Stimulated activated CD8-positive, alpha-beta memory T cell treated with anti-CD3 and anti-CD28 coated beads, Interleukin-7, amount 100 ng/mL, for 1 hour (primary cell): ENCODE results near the gene ZFP91.

Experiments
- DNase-seq, 2 donors: peaks; one replicate each; pipeline ENCODE4 v3.0.0-alpha.2; 2020; ENCODE audit warnings: low read depth in 2 of 2

The ZFP91 gene

GRCh38 chr11:58582437-58582836 lies 3.6 kb downstream of the ZFP91 start:
- no peak for DNase-seq

GRCh38 chr11:58586998-58587397 lies 8.1 kb downstream of the ZFP91 start:
- no peak for DNase-seq

DNA sequence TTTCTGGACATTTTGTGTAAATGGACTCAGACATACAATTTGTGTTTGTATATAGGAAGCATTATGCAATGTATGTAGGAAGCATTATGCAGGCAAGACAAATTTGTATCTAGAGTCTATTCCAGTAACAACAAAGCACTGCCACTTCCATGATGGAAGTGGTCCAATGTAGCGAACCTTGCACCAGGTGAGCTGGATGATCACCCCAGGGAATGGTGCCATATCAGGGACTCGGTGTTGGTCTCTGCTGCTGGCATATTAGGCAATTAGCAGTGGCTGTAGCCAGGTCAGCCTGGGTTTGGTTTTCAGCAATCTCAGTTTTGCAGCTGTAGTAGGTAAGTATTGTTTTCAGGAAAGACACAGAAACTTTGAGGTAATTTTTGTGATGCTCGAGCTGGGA lies 12.8 kb downstream of the ZFP91 start:
- no peak for DNase-seq

DNA sequence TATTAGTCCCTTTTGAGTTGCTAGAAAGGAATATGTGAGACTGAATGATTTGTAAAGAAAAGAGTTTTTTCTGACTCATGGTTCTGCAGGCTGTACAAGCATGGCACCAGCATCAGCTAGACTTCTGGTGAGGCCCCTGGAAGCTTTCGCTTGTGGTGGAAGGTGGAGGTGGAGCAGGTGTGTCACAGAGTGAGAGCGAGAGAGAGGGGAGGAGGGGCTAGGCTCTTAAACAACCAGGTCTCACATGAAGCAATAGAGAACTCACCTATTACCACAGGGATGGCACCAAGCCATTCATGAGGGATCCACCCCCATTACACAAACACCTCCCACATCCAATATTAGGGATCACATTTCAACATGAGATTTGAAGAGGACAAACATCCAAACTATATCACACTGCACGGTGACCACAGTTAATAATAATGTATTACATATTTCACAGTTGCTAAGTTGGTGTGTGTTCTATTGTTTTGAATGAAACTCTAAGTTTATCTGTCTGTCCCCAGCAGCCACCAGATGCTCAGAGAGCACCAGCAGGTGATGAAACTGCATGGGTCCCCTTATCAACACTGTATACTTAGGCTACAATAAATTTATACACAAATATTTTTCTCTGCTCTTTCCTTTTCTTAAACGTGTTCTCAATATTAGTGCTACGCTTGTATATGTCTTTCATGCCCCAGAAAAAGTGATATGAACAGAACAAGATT lies 14.1 kb downstream of the ZFP91 start:
- DNase-seq = no peak

DNA sequence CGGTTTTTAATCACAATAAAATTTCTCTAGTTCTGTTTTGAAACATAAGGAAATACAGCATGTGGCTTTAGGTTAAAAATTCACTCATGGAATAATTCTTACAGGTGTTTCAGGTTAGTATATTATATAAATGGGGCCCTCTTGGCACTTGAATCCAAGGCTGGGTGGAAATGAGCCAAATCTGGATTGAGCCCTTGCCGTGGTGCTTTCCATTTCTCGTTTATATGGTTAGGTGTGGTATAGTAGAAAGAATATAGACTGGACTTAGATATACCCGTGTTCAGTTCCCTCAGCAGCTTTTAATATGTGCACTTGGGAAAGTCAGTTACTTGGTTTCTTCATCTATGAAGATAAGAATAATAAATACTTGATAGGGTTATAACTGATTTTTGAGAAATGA lies 16.0 kb downstream of the ZFP91 start:
- DNase-seq = no peak

DNA sequence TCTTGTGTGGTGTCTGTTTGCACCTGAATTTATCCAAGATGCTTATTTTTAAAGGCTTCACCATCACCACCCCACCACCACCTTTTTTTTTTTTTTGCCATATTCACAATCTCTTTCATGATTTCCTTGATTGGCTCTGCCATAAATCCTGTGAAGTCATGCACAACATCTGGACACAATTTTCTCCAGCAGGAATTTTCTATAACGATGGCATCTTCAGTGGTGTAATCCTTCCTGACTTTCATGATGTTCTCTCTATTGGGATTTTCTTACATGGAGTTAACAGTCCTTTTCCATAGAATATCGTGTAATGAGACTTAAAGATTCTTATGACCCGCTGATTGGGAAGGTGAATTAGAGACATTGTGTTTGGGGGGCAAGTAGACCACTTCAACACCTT lies 17.8 kb downstream of the ZFP91 start:
- DNase-seq = no peak

DNA sequence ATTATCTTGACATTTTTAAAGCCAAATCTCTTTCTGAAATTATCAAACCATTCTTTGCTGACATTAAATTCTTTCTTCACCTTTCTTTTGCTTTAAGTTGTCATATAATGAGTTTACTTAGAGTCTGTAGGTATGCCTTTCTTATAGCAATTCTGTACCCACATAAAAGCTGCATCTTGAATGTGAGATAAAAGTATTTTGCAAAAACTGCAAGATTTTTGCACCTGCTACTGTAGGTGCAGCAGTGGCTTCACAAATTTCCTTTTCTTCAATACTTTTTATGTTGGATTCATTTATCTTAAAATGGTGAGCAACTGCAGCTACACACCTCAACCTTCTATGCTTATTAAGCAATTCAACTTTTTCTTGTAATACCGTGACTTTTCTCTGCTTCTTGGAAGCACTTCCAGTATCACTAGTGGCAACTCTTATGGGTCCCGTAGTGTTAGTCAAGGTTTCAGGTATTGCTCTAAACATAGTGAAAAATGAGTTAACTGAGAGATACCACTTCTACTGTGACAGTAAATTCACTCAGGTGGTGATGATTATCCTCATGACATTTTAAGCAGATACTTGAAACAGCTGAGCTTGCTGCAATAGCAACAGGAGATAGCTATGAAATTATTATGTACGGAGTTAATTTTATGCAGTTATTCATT lies 18.8 kb downstream of the ZFP91 start:
- no peak for DNase-seq

GRCh38 chr11:58600510-58600909 lies 21.6 kb downstream of the ZFP91 start:
- no peak for DNase-seq

GRCh38 chr11:58606930-58607714 lies 28.3 kb downstream of the ZFP91 start:
- DNase-seq = no peak

DNA sequence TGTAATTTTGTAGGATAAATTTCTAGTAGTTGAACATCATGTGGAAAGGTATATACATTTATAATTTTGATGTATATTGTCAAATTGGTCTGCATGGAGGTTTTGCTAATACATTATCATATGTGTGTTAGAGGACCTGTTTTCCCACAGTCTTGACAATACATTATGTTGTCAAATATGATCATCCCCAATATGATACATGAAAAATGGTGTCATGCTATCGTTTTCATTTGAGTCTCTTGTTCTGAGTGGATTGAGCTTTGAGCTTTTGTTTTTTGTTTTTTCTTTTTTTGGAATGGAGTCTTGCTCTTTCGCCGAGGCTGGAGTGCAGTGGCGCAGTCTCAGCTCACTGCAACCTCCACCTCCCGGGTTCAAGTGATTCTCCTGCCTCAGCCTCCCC lies 29.5 kb downstream of the ZFP91 start:
- no peak for DNase-seq

GRCh38 chr11:58609723-58610122 lies 30.9 kb downstream of the ZFP91 start:
- DNase-seq = no peak

DNA sequence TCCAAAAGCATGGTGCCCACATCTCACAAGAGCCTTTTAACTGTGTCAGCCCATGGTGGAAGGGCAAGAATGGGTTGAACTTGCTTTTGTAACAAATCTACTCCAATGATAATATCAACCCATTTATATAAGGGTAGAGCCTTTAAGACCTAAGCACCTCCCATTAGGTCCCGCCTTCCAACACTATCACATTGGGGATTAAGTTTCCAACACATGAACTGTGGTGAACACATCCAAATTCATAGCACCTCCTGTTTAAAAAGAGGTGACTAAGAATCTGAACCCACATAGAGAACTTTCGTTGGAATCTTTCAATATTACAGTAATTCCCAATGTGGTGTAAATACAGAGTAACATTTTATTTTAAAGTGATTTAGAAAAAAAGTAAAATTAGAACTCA lies 34.4 kb downstream of the ZFP91 start:
- no peak for DNase-seq

GRCh38 chr11:58615559-58615958 lies 36.7 kb downstream of the ZFP91 start:
- DNase-seq = no peak

GRCh38 chr11:58616594-58616993 lies 37.7 kb downstream of the ZFP91 start:
- no peak for DNase-seq

- DNase-seq = no peak
Observed at GRCh38 chr11:58617976-58618557, 39.2 kb downstream of the ZFP91 start.

- DNase-seq = no peak
Observed at GRCh38 chr11:58621586-58622262, 42.9 kb downstream of the ZFP91 start.

DNA sequence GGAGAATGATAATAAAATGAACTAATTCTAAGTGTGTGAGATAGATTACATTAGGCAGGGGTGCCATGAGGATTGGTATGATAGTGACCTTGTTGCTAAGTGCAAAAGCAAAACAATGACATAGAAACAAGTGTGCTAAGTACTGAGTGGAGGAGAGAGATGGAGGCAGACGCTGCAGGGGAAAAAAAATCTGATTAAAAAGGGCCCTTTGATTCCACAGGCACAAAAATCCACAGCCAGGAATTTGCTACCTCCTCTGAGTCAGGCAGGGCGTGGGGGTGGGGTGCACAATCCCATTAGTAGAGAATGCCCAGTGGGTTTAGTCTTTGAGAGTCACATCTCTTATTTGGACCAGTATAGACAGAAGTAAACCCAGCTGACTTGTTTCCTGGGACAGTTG lies 43.5 kb downstream of the ZFP91 start, which contains the start of gene CNTF:
Gene CNTF (plus strand): TSS at position 322 of the 400 bp plus-strand sequence. CDS start 88 bp downstream, outside the sequence.
- DNase-seq = no peak

DNA sequence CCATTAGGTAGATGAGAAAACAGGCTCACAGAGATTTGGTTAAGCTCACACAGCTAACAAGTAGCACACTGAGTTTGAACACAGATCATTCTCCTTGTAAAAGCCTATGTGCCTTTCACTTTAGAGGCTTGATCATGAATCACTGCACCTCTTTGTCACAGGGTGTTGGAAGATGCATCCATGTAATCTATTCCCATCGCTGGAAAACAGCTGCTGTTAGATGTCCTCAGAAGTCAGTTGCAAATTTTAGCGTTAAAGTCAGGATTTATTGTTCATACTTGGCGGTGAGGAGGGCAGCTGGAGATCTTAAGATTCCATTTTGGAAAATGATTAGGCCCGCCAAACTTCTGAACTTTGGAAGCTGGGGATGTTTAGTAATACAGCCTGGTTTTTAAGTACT lies 46.2 kb downstream of the ZFP91 start:
- no peak for DNase-seq

GRCh38 chr11:58625826-58626460 lies 47.1 kb downstream of the ZFP91 start:
- no peak for DNase-seq

DNA sequence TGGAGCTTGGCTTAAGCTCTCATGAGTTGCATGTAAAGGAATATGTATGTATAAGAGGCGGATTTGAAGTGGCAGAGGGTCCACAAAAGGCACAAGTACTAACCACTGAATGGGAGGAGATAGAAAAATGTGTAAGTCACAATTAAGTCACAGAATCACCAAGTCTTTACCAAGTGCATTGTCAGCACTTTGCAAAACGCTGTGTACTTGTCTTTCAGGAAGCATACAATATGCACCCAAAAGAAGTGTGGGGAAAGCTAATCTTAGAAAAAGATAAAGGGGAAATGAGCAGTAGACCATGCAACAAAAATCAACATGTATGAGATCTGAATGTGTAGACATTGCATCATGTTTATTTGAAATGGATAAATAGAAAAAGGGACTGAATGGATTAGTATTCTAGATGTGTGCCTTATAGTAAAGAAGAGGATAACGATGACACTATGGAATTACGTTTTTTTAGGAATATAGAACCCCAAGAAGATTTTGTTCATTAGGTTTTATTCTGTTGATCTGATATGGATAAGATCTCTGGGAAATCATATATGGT lies 48.1 kb downstream of the ZFP91 start:
- DNase-seq = no peak

DNA sequence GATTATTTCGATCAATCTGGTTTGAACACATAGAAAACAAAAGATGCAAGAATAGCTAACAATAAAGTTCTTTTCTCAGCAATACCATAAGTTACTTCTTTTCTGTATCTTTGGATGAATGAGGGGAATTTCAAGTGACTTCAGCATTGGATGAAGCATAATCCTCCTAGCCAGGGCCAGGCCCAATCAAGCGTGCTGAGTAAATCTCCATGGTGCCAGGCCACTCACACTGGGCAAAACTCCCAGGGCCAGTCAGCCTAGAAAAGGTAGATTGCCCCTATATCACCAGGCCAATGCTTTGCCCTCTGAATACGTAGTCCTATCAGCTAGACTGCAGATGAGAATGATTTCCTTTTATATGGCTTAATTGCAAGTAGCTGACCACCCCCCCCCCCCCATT lies 49.6 kb downstream of the ZFP91 start:
- no peak for DNase-seq
